MCF 10A (cell line): Measurements from ENCODE around the gene EPHA8. TPM values are rescaled to one million over a fixed set of nuclear protein-coding genes. Genes with fewer than 3 reads are reported as not detected.

ENCODE experiments used
- BruUV-seq: library from RNA; stranded (reverse); fragments of 400-500 nt; replicated peaks from 2 replicates; lab custom pipeline; 2021; lab: Mats Ljungman, UMichigan
- CTCF ChIA-PET: fragments of 300-600 bp; sonication (Branson Sonifier 250); formaldehyde crosslinking; extraction: SDS; loops from one replicate; lab custom pipeline; 2021; ENCODE audit warnings: antibody characterized with exemption, inconsistent platforms; lab: Yijun Ruan, JAX
- POLR2A ChIA-PET: fragments of 300-600, 350-650 bp; sonication (Branson Sonifier 250); formaldehyde crosslinking; extraction: SDS; loops from one replicate; lab custom pipeline; 2020; ENCODE audit warnings: antibody characterized with exemption, inconsistent platforms; lab: Yijun Ruan, JAX
- DNase-seq: peaks from one replicate; pipeline ENCODE4 v3.0.0-alpha.2; 2018; ENCODE audit not compliant: unreplicated experiment
- H3K27ac Mint-ChIP-seq: one replicate; pipeline ENCODE4 v1.8.0; 2022; ENCODE audit warnings: mild to moderate bottlenecking, low read depth, mixed read lengths; ENCODE audit not compliant: unreplicated experiment
- H3K27me3 Mint-ChIP-seq: one replicate; pipeline ENCODE4 v1.8.0; 2022; ENCODE audit warnings: mixed read lengths; ENCODE audit not compliant: insufficient read depth, unreplicated experiment
- H3K36me3 Mint-ChIP-seq: one replicate; pipeline ENCODE4 v1.8.0; 2022; ENCODE audit warnings: mild to moderate bottlenecking, moderate library complexity, mixed read lengths; ENCODE audit not compliant: insufficient read depth, unreplicated experiment
- H3K4me1 Mint-ChIP-seq: one replicate; pipeline ENCODE4 v1.8.0; 2022; ENCODE audit warnings: mixed read lengths; ENCODE audit not compliant: insufficient read depth, unreplicated experiment
- H3K4me3 Mint-ChIP-seq: one replicate; pipeline ENCODE4 v1.8.0; 2022; ENCODE audit warnings: mild to moderate bottlenecking, moderate library complexity, mixed read lengths; ENCODE audit not compliant: unreplicated experiment
- H3K9me3 Mint-ChIP-seq: one replicate; pipeline ENCODE4 v1.8.0; 2022; ENCODE audit warnings: mixed read lengths; ENCODE audit not compliant: unreplicated experiment
- CTCF ChIP-seq: fragments of 200-600 bp; IDR thresholded peaks from one replicate; pipeline ENCODE4 v1.8.0; 2022; ENCODE audit warnings: antibody characterized with exemption, mild to moderate bottlenecking; ENCODE audit not compliant: unreplicated experiment
- intact Hi-C: fragments of 100-400 bp; cut with micrococcal nuclease; formaldehyde crosslinking; loops from 2 replicates; pipeline ENCODE4 v1.14.1; 2022
- microRNA-seq: library from miRNA; unstranded; fragments of <30 nt; microRNA quantifications from one replicate; pipeline ENCODE4 v1.2.0, GENCODE V29; 2022
- total RNA-seq: library from RNA; stranded (reverse); gene quantifications from 2 replicates; pipeline ENCODE4 v1.2.3, GENCODE V29; 2022

The EPHA8 gene
- total RNA-seq, 1 experiment from 2014 or later = not detected

- no peak for DNase-seq
- no peaks in the 10 kb centered on the region for H3K36me3 Mint-ChIP-seq
- POLR2A ChIA-PET = no interaction called here
- H3K4me1 Mint-ChIP-seq = no peaks in the 10 kb centered on the region
- intact Hi-C loops = no loop called here
- no peak for TF ChIP-seq CTCF
- peaks cover 62% of the 10 kb centered on the region for H3K27me3 Mint-ChIP-seq
- no TSS peak for BruUV-seq
- no peak overlapping the region for H3K4me3 Mint-ChIP-seq
- no peaks in the 10 kb centered on the region for H3K9me3 Mint-ChIP-seq
- no peak overlapping the region for H3K27ac Mint-ChIP-seq
- CTCF ChIA-PET = interaction anchor here (2.1 kb wide), 1 partner anchor 8 kb away, joined by 8 read pairs; no protein-coding TSS in a partner anchor
Measured at GRCh38 chr1:22650089-22650693, 86.9 kb downstream of the EPHA8 start.

DNA sequence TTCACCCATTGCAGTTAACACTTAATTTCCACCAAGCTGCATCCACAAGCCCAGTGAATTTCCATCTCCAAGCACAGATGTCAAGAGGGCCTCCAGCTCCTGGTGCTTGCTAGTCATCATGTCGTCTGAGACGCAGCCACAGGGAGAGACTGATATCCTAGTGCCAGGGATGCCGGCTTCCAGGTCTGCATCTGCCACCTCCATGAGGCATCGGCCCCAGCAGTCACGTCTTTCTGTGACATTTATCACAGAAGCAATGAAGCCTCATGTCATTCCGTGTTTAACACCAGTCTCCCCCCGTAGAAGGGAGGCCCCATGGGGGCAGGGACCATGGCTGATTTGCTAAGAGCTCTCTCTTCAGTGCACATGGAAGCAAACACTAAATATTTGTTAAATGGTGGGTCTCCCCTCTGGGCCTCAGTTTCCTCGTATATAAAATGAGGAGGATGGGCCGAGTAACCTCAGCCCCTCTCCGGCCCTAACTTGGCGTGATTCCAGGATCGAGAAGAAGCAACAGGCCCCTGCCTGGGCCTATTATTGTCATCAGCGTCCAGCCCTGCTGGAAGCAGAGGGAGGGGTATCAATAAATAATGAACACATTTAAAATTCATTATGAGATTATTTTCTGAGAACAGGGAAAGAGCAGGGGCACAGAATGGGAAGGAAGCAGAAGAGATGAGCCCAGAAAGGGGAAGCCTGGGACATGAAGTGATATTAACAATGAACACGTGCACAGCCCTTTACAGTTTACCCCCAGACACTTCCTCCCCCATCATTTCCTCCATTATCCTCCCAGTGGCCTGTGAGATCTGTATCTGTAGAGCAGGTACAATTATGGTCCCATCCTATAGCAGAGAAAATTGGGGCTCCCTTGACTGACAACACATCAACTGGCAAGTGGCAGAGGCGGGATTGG lies 88.9 kb downstream of the EPHA8 start:
- Mint-ChIP-seq H3K9me3 (no peaks in the 10 kb centered on the region), H3K4me1 (no peaks in the 10 kb centered on the region), H3K36me3 (no peaks in the 10 kb centered on the region), H3K27ac (no peak overlapping the region), H3K4me3 (no peak overlapping the region), H3K27me3 (peaks cover 82% of the 10 kb centered on the region)
- POLR2A ChIA-PET = no interaction called here
- CTCF ChIA-PET = interaction anchor here (2.1 kb wide), 1 partner anchor 10 kb away, joined by 8 read pairs; no protein-coding TSS in a partner anchor
- no peak for DNase-seq
- BruUV-seq = no TSS peak
- intact Hi-C loops = no loop called here
- no peak for TF ChIP-seq CTCF

DNA sequence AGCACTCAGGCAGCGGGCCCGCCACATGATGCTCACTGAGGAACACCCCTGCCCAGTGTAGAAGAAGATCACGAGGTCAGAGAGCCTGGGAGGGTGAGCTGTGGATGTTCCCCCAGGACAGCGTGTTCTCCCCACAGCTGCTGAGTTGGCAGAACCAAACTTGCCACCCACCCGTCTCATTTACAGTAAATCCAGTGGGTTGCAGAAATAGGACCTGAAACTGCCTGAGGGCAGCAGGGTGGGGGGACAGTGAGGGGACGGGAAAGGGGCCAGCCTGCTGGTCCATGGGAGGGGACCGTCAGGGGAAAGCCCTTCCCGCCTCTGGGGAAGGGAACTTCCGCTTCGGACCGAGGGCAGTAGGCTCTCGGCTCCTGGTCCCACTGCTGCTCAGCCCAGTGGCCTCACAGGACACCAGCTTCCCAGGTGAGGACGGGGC lies 89.6 kb downstream of the EPHA8 start, which contains the start of gene C1QB:
Gene C1QB, plus strand, starts transcription at position 356 of the 436 bp plus-strand sequence. CDS start 6,227 bp downstream, outside the sequence.
- DNase-seq = no peak
- Mint-ChIP-seq H3K27ac (no peak within 1 kb of the TSS), H3K4me1 (no peaks in the 10 kb centered on the region), H3K36me3 (no peaks in the 10 kb centered on the region), H3K4me3 (no peak within 1 kb of the TSS), H3K9me3 (no peaks in the 10 kb centered on the region), H3K27me3 (peaks cover 89% of the 10 kb centered on the region)
- intact Hi-C loops = no loop called here
- BruUV-seq = no TSS peak
- no peak for TF ChIP-seq CTCF
- ChIA-PET CTCF (interaction anchor here (1.4 kb wide), 1 partner anchor 10 kb away, joined by 5 read pairs; no protein-coding TSS in a partner anchor), POLR2A (no interaction called here)

Small RNAs within 50 kb of the gene (microRNA-seq; reads per million reads assigned to microRNA genes)
- not detected for gene MIR6127

Other genes with a start within 250 kb of the EPHA8 start
- 20.4 and 25.2 TPM in 2 replicates for gene ZBTB40, start 111.6 kb upstream of the EPHA8 start, total RNA-seq
- not detected in 2 replicates for gene C1QA, start 73.1 kb downstream of the EPHA8 start, total RNA-seq
- gene C1QC, start 80.1 kb downstream of the EPHA8 start, total RNA-seq = not detected in 2 replicates
- gene C1QB, start 89.7 kb downstream of the EPHA8 start, total RNA-seq = not detected in 2 replicates
- 0.22 and 0.79 TPM in 2 replicates for gene EPHB2, start 147.3 kb downstream of the EPHA8 start, total RNA-seq